Karpas-422 (cell line): ENCODE results near the gene DUS1L. TPM values are rescaled to one million over a fixed set of nuclear protein-coding genes. Genes with fewer than 3 reads are reported as not detected.
A peak's percentile ranks its signal among the peaks of the same experiment; 100 is the strongest.

Experiments used
- DNase-seq: peaks from one replicate; pipeline ENCODE4 v3.0.0-alpha.2; 2015
- H2AFZ ChIP-seq: fragments of 200-600 bp; sonication (generic); 2 replicates; pipeline ENCODE4 v1.6.1; 2014; ENCODE audit warnings: antibody characterized with exemption, low read length, mixed read lengths
- H3K27ac ChIP-seq: fragments of 200-600 bp; sonication (generic); 2 replicates; pipeline ENCODE4 v1.5.1; 2014; ENCODE audit warnings: mild to moderate bottlenecking, low read length, moderate library complexity
- H3K27me3 ChIP-seq: fragments of 200-600 bp; sonication (generic); 2 replicates; pipeline ENCODE4 v1.6.1; 2014; ENCODE audit warnings: low read length, mixed read lengths
- H3K36me3 ChIP-seq: fragments of 200-600 bp; sonication (generic); 2 replicates; pipeline ENCODE4 v1.6.1; 2014; ENCODE audit warnings: low read length, mixed read lengths; ENCODE audit not compliant: insufficient read depth
- H3K4me1 ChIP-seq: fragments of 200-600 bp; sonication (generic); 2 replicates; pipeline ENCODE4 v1.6.1; 2014; ENCODE audit warnings: mild to moderate bottlenecking, low read length, mixed read lengths
- H3K4me2 ChIP-seq: fragments of 200-600 bp; sonication (generic); 2 replicates; pipeline ENCODE4 v1.6.1; 2014; ENCODE audit warnings: low read length, low read depth, mild to moderate bottlenecking; ENCODE audit not compliant: poor library complexity, severe bottlenecking
- H3K4me3 ChIP-seq: fragments of 200-600 bp; sonication (generic); 2 replicates; pipeline ENCODE4 v1.5.1; 2014; ENCODE audit warnings: mild to moderate bottlenecking, antibody characterized with exemption, low read length, mixed read lengths
- H3K79me2 ChIP-seq: fragments of 200-600 bp; sonication (generic); 2 replicates; pipeline ENCODE4 v1.6.1; 2014; ENCODE audit warnings: mild to moderate bottlenecking, low read length, mixed read lengths
- H3K9ac ChIP-seq: fragments of 200-600 bp; sonication (generic); 2 replicates; pipeline ENCODE4 v1.6.0; 2014; ENCODE audit warnings: low read length
- H3K9me2 ChIP-seq: fragments of 200-600 bp; sonication (generic), shearing (Covaris generic); replicated peaks from 2 replicates; pipeline ENCODE4 v1.6.0; 2014; ENCODE audit warnings: mild to moderate bottlenecking, low read length, moderate library complexity; ENCODE audit not compliant: insufficient read depth
- H3K9me3 ChIP-seq: fragments of 300-700, 200-600 bp; sonication (generic); 2 replicates; pipeline ENCODE4 v1.6.1; 2014; ENCODE audit warnings: low read length, mixed read lengths
- H4K20me1 ChIP-seq: fragments of 200-600 bp; sonication (generic); 2 replicates; pipeline ENCODE4 v1.6.1; 2014; ENCODE audit warnings: mild to moderate bottlenecking, antibody characterized with exemption, low read length, low read depth; ENCODE audit not compliant: insufficient read depth
- total RNA-seq: library from RNA; depleted of rRNA; stranded (reverse); fragments of >200 nt; shearing (Covaris generic); gene quantifications from 2 replicates; pipeline ENCODE4 v1.2.3, GENCODE V29; 2014; ENCODE audit warnings: low replicate concordance

Gene DUS1L
- total RNA-seq, 1 experiment from 2014 or later: 89.6 TPM

DNA sequence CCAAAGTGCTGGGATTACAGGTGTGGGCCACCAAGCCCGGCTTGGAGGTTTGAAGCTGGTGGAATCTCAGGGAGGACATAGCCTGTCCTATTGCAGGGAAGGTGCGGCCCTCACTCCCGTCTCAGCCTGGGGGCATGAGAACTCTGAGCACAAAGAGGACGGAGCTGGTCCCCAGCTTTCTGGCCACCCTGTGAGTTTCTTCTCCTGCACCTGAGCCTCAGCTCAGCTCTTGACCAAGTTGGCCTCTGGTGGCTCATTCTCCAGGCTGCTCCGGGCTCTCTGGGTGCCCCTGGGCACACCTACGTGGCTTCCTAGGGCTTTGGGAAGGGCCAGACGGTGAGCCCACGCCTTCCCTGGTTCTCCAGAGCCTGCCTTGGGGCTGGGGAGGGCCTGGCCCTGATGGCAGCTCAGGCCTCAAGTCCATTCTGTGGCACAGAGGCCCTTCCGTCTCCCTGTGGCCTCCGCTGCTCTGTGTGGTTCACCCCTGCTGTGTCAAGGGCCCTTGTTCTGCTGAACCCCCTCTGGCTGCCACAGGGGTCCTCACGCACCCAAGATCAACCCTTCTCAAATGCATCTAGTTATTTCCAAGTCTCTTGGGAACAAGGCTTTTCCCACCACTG is 39.3 kb upstream of the DUS1L start:
- no peaks in the 10 kb centered on the region for H3K9me3 ChIP-seq
- no peaks in the 10 kb centered on the region for H3K36me3 ChIP-seq
- H2AFZ ChIP-seq: no peak overlapping the region
- DNase-seq: no peak
- H3K27ac ChIP-seq: peak overlapping the region; percentile 83; the same call in 1 of the 2 replicates
- H3K9ac ChIP-seq: peak overlapping the region; percentile 85
- no peaks in the 10 kb centered on the region for H3K9me2 ChIP-seq
- 0 out of 2 replicates have a peak, but pooled peaks cover under 1% of the 10 kb centered on the region for H3K79me2 ChIP-seq
- peak overlapping the region; percentile 81 for H3K4me2 ChIP-seq
- no peaks in the 10 kb centered on the region for H3K27me3 ChIP-seq
- H3K4me3 ChIP-seq: peak overlapping the region; percentile 71
- H4K20me1 ChIP-seq: no peaks in the 10 kb centered on the region
- H3K4me1 ChIP-seq: peaks cover 44% of the 10 kb centered on the region

DNA sequence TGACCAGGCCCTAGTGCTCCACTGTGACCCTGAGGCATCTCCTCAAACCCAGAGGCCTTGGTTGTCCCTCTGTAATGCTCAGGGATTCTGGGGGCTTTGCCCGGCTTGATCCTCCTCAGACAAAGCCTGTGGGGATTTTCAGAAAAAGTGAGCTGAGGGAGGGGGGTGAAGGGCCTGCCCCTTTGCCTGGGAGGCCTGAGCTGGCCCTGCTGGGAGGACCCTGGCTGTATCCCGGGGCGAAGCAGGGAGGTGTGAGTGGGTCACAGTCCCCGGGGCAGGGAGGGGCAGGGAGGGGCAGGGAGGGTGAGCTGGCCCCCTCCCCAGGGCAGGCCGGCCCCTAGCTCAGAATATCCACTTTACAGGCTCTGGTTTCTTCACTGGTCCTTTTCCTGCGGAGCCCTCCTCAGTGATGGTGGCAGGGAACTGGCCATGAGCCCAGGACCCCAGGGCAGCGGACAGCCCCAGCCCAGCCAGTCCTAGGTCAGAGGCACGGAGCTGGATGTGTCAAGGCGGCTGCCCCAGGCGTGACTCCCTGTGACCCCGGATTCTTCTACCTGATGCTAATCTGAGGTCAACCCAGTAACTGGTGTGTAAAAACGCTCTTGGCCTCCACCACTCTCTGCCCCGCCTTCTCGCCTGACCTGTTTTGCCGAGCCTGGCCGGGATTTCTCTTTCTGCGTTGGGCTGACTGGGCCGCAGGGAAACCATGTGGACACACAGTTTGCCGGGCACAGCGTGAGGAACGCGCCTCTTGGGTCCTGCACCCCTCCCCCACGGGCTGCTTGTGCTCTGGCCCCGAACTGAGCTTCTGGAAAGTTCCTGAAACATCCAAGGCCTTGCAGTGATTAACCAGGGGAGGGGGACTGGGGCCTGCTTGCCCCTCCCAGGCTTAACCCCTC is 38.2 kb upstream of the DUS1L start:
- Histone ChIP-seq H3K9ac (no peak overlapping the region), H3K27ac (no peak overlapping the region), H4K20me1 (no peaks in the 10 kb centered on the region), H3K36me3 (no peaks in the 10 kb centered on the region), H3K27me3 (no peaks in the 10 kb centered on the region), H3K4me1 (peaks cover 55% of the 10 kb centered on the region), H3K4me2 (no peak overlapping the region), H3K9me2 (no peaks in the 10 kb centered on the region), H3K79me2 (peaks cover 11% of the 10 kb centered on the region), H3K9me3 (no peaks in the 10 kb centered on the region), H3K4me3 (no peak overlapping the region), H2AFZ (no peak overlapping the region)
- no peak for DNase-seq

- Histone ChIP-seq H3K36me3 (no peaks in the 10 kb centered on the region), H3K27ac (no peak overlapping the region), H2AFZ (no peak overlapping the region), H3K9me3 (no peaks in the 10 kb centered on the region), H3K4me3 (no peak overlapping the region), H3K9me2 (no peaks in the 10 kb centered on the region), H4K20me1 (peaks cover 2% of the 10 kb centered on the region), H3K79me2 (peaks cover 21% of the 10 kb centered on the region), H3K4me1 (peaks cover 50% of the 10 kb centered on the region), H3K9ac (no peak overlapping the region; the same call in 1 of the 2 replicates), H3K4me2 (no peak overlapping the region), H3K27me3 (no peaks in the 10 kb centered on the region)
- DNase-seq: no peak
Observed at GRCh38 chr17:82101767-82102679, 36.4 kb upstream of the DUS1L start.

GRCh38 chr17:82101301-82101715 is 35.7 kb upstream of the DUS1L start:
- Histone ChIP-seq H3K79me2 (peaks cover 28% of the 10 kb centered on the region), H3K27ac (0 out of 2 replicates have a peak overlapping the region, but pooled peaks have one; percentile 22), H3K9me2 (no peaks in the 10 kb centered on the region), H3K9ac (peak overlapping the region; percentile 26; the same call in 1 of the 2 replicates), H4K20me1 (peaks cover 9% of the 10 kb centered on the region), H3K4me3 (no peak overlapping the region), H3K27me3 (no peaks in the 10 kb centered on the region), H3K4me2 (no peak overlapping the region), H3K9me3 (no peaks in the 10 kb centered on the region), H2AFZ (no peak overlapping the region), H3K4me1 (peaks cover 50% of the 10 kb centered on the region), H3K36me3 (peaks cover under 1% of the 10 kb centered on the region; the same call in 1 of the 2 replicates)
- DNase-seq: no peak

DNA sequence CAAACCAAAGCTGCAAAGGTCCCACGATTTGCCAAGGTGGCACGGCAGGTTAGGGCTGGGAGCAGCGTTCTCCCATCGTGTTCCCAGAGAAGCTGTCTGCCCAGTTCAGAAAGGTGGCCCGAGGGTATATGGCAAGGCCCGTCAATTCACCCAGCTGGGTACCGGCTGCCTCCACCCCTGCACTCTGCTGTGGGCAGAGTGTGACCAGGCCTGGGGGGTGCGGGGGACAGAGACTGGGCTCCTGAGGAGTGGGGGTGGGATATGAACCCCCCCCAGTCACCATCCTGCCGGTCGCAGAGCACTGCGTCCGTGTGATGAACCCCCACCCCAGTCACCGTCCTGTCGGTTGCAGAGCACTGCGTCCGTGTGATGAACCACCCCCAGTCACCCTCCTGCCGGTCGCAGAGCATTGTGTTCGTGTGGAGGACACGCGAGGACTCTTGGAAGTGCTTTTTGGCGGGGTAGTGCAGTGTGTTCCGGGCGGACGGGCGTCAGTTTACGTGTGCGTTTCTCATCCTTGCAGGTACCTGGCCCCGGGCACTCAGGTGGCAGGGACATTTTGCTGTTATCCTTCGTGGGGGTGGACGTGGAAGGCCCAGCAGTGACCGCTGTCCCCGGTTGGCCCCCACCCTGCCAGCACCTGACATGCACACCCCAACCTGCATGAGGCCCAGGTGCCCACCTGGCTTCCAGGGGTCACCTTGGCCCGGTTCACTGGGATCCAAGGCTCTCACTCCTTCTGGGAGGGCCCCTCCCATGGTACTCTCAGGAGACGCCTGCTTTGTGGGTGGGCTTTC is 35.1 kb upstream of the DUS1L start:
- Histone ChIP-seq H4K20me1 (peaks cover 15% of the 10 kb centered on the region), H3K27ac (peak overlapping the region; percentile 94), H3K79me2 (peaks cover 34% of the 10 kb centered on the region), H2AFZ (no peak overlapping the region), H3K9me3 (no peaks in the 10 kb centered on the region), H3K27me3 (no peaks in the 10 kb centered on the region), H3K4me1 (peaks cover 50% of the 10 kb centered on the region), H3K9me2 (no peaks in the 10 kb centered on the region), H3K4me3 (peak overlapping the region; percentile 81; the same call in 1 of the 2 replicates), H3K9ac (peak overlapping the region; percentile 100; the same call in 1 of the 2 replicates), H3K4me2 (peak overlapping the region; percentile 96), H3K36me3 (peaks cover 7% of the 10 kb centered on the region)
- no peak for DNase-seq

- Histone ChIP-seq H3K4me3 (peak overlapping the region; percentile 81), H3K27ac (peak overlapping the region; percentile 94), H3K4me1 (peaks cover 41% of the 10 kb centered on the region), H3K9ac (peak overlapping the region; percentile 100), H4K20me1 (peaks cover 26% of the 10 kb centered on the region), H3K79me2 (peaks cover 45% of the 10 kb centered on the region), H3K9me3 (no peaks in the 10 kb centered on the region), H2AFZ (no peak overlapping the region), H3K4me2 (peak overlapping the region; percentile 96), H3K36me3 (peaks cover 14% of the 10 kb centered on the region), H3K9me2 (no peaks in the 10 kb centered on the region), H3K27me3 (no peaks in the 10 kb centered on the region)
- DNase-seq: peak; percentile 78
Observed at GRCh38 chr17:82098939-82099763, 33.5 kb upstream of the DUS1L start.
